ENCODE measurements around the gene FBXW8. TPM values are rescaled to one million over a fixed set of nuclear protein-coding genes. Genes with fewer than 3 reads are reported as not detected.
A peak's percentile ranks its signal among the peaks of the same experiment; 100 is the strongest.

The FBXW8 gene
- total RNA-seq: 1 to 10 TPM; 7.2 TPM

- Mint-ChIP-seq H3K4me1 (peaks cover 27% of the 10 kb centered on the region), H3K4me3 (peak within 1 kb of the TSS; percentile 89), H3K27ac (peak within 1 kb of the TSS; percentile 67), H3K9me3 (no peaks in the 10 kb centered on the region), H3K27me3 (peaks cover 21% of the 10 kb centered on the region), H3K36me3 (ENCODE audit: low read depth) (peaks cover 15% of the 10 kb centered on the region)
- peak; percentile 65 for DNase-seq
- POLR2A ChIA-PET: interaction anchor here (1.0 to 2.1 kb wide), 3 partner anchors 11 to 14 kb away, joined by 3 to 9 read pairs (median 5); no protein-coding TSS in a partner anchor
- CTCF ChIA-PET: no interaction called here
These were observed at the start of gene FBXW8 for GRCh38 chr12:116910645-116911451. Gene FBXW8, plus strand, starts transcription at chr12:116910950. Its CDS starts 88 bp downstream, at chr12:116911038.

GRCh38 chr12:116861320-116861719 is 49.4 kb upstream of the FBXW8 start:
- Mint-ChIP-seq H3K4me3 (no peak overlapping the region), H3K27me3 (peaks cover 36% of the 10 kb centered on the region), H3K36me3 (ENCODE audit: low read depth) (no peaks in the 10 kb centered on the region), H3K27ac (no peak overlapping the region), H3K4me1 (peaks cover 11% of the 10 kb centered on the region), H3K9me3 (no peaks in the 10 kb centered on the region)
- DNase-seq: peak; percentile 62
- CTCF ChIA-PET: no interaction called here
- POLR2A ChIA-PET: no interaction called here

GRCh38 chr12:116862167-116862566 is 48.6 kb upstream of the FBXW8 start:
- ChIA-PET POLR2A (no interaction called here), CTCF (interaction anchor here (1.2 kb wide), 1 partner anchor 11 kb away, joined by 3 read pairs; no protein-coding TSS in a partner anchor)
- H3K9me3 Mint-ChIP-seq: no peaks in the 10 kb centered on the region
- H3K4me3 Mint-ChIP-seq: no peak overlapping the region
- DNase-seq: no peak
- H3K4me1 Mint-ChIP-seq: peaks cover 11% of the 10 kb centered on the region
- no peaks in the 10 kb centered on the region for H3K36me3 Mint-ChIP-seq (ENCODE audit: low read depth)
- no peak overlapping the region for H3K27ac Mint-ChIP-seq
- H3K27me3 Mint-ChIP-seq: peaks cover 36% of the 10 kb centered on the region

GRCh38 chr12:116863275-116863767 is 47.4 kb upstream of the FBXW8 start:
- no peaks in the 10 kb centered on the region for H3K9me3 Mint-ChIP-seq
- POLR2A ChIA-PET: no interaction called here
- H3K4me3 Mint-ChIP-seq: no peak overlapping the region
- no peak for DNase-seq
- CTCF ChIA-PET: interaction anchor here (1.0 to 1.2 kb wide), 3 partner anchors 10 to 97 kb away, joined by 3 to 4 read pairs (median 4); no protein-coding TSS in a partner anchor
- H3K27me3 Mint-ChIP-seq: peaks cover 27% of the 10 kb centered on the region
- no peak overlapping the region for H3K27ac Mint-ChIP-seq
- H3K36me3 Mint-ChIP-seq (ENCODE audit: low read depth): no peaks in the 10 kb centered on the region
- peaks cover 11% of the 10 kb centered on the region for H3K4me1 Mint-ChIP-seq

GRCh38 chr12:116864371-116865160 is 46.2 kb upstream of the FBXW8 start:
- POLR2A ChIA-PET: no interaction called here
- Mint-ChIP-seq H3K4me3 (no peak overlapping the region), H3K36me3 (ENCODE audit: low read depth) (no peaks in the 10 kb centered on the region), H3K27ac (no peak overlapping the region), H3K27me3 (peaks cover 16% of the 10 kb centered on the region), H3K9me3 (no peaks in the 10 kb centered on the region), H3K4me1 (peaks cover 11% of the 10 kb centered on the region)
- no peak for DNase-seq
- CTCF ChIA-PET: no interaction called here

- Mint-ChIP-seq H3K4me1 (no peaks in the 10 kb centered on the region), H3K36me3 (ENCODE audit: low read depth) (no peaks in the 10 kb centered on the region), H3K4me3 (no peak overlapping the region), H3K27me3 (no peaks in the 10 kb centered on the region), H3K27ac (no peak overlapping the region), H3K9me3 (no peaks in the 10 kb centered on the region)
- ChIA-PET POLR2A (no interaction called here), CTCF (no interaction called here)
- DNase-seq: no peak
These were observed 43.2 kb upstream of the FBXW8 start for GRCh38 chr12:116867523-116867922.

GRCh38 chr12:116870306-116870705 is 40.4 kb upstream of the FBXW8 start:
- CTCF ChIA-PET: no interaction called here
- no peak for DNase-seq
- H3K27ac Mint-ChIP-seq: no peak overlapping the region
- H3K27me3 Mint-ChIP-seq: peaks cover 10% of the 10 kb centered on the region
- no peak overlapping the region for H3K4me3 Mint-ChIP-seq
- no peaks in the 10 kb centered on the region for H3K36me3 Mint-ChIP-seq (ENCODE audit: low read depth)
- H3K9me3 Mint-ChIP-seq: peaks cover 2% of the 10 kb centered on the region
- no peaks in the 10 kb centered on the region for H3K4me1 Mint-ChIP-seq
- POLR2A ChIA-PET: interaction anchor here (0.8 to 1.2 kb wide), 2 partner anchors 11 kb away, joined by 3 read pairs; partner anchors contain the start of gene HRK

- Mint-ChIP-seq H3K4me1 (peaks cover 9% of the 10 kb centered on the region), H3K9me3 (peaks cover 2% of the 10 kb centered on the region), H3K27ac (no peak overlapping the region), H3K4me3 (no peak overlapping the region), H3K27me3 (peaks cover 48% of the 10 kb centered on the region), H3K36me3 (ENCODE audit: low read depth) (no peaks in the 10 kb centered on the region)
- ChIA-PET POLR2A (no interaction called here), CTCF (no interaction called here)
- DNase-seq: no peak
These were observed 36.3 kb upstream of the FBXW8 start for GRCh38 chr12:116874324-116874995.

- Mint-ChIP-seq H3K27ac (no peak overlapping the region), H3K36me3 (ENCODE audit: low read depth) (no peaks in the 10 kb centered on the region), H3K27me3 (peaks cover 60% of the 10 kb centered on the region), H3K9me3 (peaks cover 2% of the 10 kb centered on the region), H3K4me3 (no peak overlapping the region), H3K4me1 (peaks cover 20% of the 10 kb centered on the region)
- ChIA-PET POLR2A (no interaction called here), CTCF (no interaction called here)
- DNase-seq: no peak
These were observed 34.4 kb upstream of the FBXW8 start for GRCh38 chr12:116876151-116876869.

- H3K27me3 Mint-ChIP-seq: peaks cover 80% of the 10 kb centered on the region
- H3K4me1 Mint-ChIP-seq: peaks cover 31% of the 10 kb centered on the region
- H3K36me3 Mint-ChIP-seq (ENCODE audit: low read depth): no peaks in the 10 kb centered on the region
- no peak overlapping the region for H3K27ac Mint-ChIP-seq
- CTCF ChIA-PET: no interaction called here
- peak overlapping the region; percentile 53 for H3K4me3 Mint-ChIP-seq
- POLR2A ChIA-PET: no interaction called here
- peaks cover 2% of the 10 kb centered on the region for H3K9me3 Mint-ChIP-seq
- no peak for DNase-seq
These were observed 31.9 kb upstream of the FBXW8 start for GRCh38 chr12:116878567-116879508.

- DNase-seq: no peak
- no peak overlapping the region for H3K27ac Mint-ChIP-seq
- H3K4me1 Mint-ChIP-seq: peaks cover 31% of the 10 kb centered on the region
- ChIA-PET POLR2A (interaction anchor here (0.7 kb wide), 1 partner anchor 45 kb away, joined by 3 read pairs; no protein-coding TSS in a partner anchor), CTCF (interaction anchor here (1.3 kb wide), 1 partner anchor 80 kb away, joined by 3 read pairs; no protein-coding TSS in a partner anchor)
- no peaks in the 10 kb centered on the region for H3K36me3 Mint-ChIP-seq (ENCODE audit: low read depth)
- peaks cover 79% of the 10 kb centered on the region for H3K27me3 Mint-ChIP-seq
- peak overlapping the region; percentile 53 for H3K4me3 Mint-ChIP-seq
- peaks cover 2% of the 10 kb centered on the region for H3K9me3 Mint-ChIP-seq
These were observed 31.1 kb upstream of the FBXW8 start for GRCh38 chr12:116879509-116880212.
